H9 (cell line): ENCODE measurements around the gene NECTIN4. TPM values are rescaled to one million over a fixed set of nuclear protein-coding genes. Genes with fewer than 3 reads are reported as not detected.

Experiments used
- DNase-seq: peaks from one replicate; pipeline ENCODE4 v3.0.0-alpha.2; 2017
- H2AFZ ChIP-seq: one replicate; pipeline ENCODE4 v1.6.1; 2013; ENCODE audit warnings: mild to moderate bottlenecking, low read length, control low read depth, moderate library complexity
- H2AK5ac ChIP-seq: 2 replicates; pipeline ENCODE4 v1.6.1; 2013; ENCODE audit warnings: low read length, control low read depth, mixed read lengths; ENCODE audit not compliant: insufficient read length
- H2BK120ac ChIP-seq: one replicate; pipeline ENCODE4 v1.6.1; 2013; ENCODE audit warnings: low read depth, mild to moderate bottlenecking, low read length, control low read depth, inconsistent platforms; ENCODE audit not compliant: poor library complexity, severe bottlenecking
- H2BK12ac ChIP-seq: 2 replicates; pipeline ENCODE4 v1.6.1; 2013; ENCODE audit warnings: low read length, control low read depth, mixed read lengths, low read depth; ENCODE audit not compliant: insufficient read length
- H2BK15ac ChIP-seq: 2 replicates; pipeline ENCODE4 v1.6.1; 2013; ENCODE audit warnings: low read depth, low read length, control low read depth
- H2BK20ac ChIP-seq: one replicate; pipeline ENCODE4 v1.6.1; 2013; ENCODE audit warnings: low read depth, mild to moderate bottlenecking, low read length, control low read depth, inconsistent platforms; ENCODE audit not compliant: poor library complexity, severe bottlenecking
- H2BK5ac ChIP-seq: 2 replicates; pipeline ENCODE4 v1.6.1; 2013; ENCODE audit warnings: low read length, control low read depth, mixed read lengths; ENCODE audit not compliant: insufficient read length
- H3K14ac ChIP-seq: 2 replicates; pipeline ENCODE4 v1.6.1; 2013; ENCODE audit warnings: low read length, control low read depth; ENCODE audit not compliant: insufficient read depth
- H3K18ac ChIP-seq: 2 replicates; pipeline ENCODE4 v1.6.1; 2013; ENCODE audit warnings: low read depth, mild to moderate bottlenecking, mixed read lengths, low read length, control low read depth; ENCODE audit not compliant: insufficient read length
- H3K23ac ChIP-seq: 2 replicates; pipeline ENCODE4 v1.6.1; 2013; ENCODE audit warnings: low read length, control low read depth, mixed read lengths, low read depth; ENCODE audit not compliant: insufficient read length
- H3K23me2 ChIP-seq: 2 replicates; pipeline ENCODE4 v1.6.1; 2013; ENCODE audit warnings: low read depth, mild to moderate bottlenecking, mixed read lengths, low read length, control low read depth; ENCODE audit not compliant: insufficient read length, poor library complexity, severe bottlenecking
- H3K27ac ChIP-seq: 2 replicates; pipeline ENCODE4 v1.5.1; 2013; ENCODE audit warnings: low read length, control low read depth, mixed read lengths, low read depth; ENCODE audit not compliant: insufficient read length
- H3K27me3 ChIP-seq: 2 replicates; pipeline ENCODE4 v1.6.1; 2013; ENCODE audit warnings: low read length, control low read depth, inconsistent platforms; ENCODE audit not compliant: insufficient read depth
- H3K4ac ChIP-seq: 2 replicates; pipeline ENCODE4 v1.6.1; 2013; ENCODE audit warnings: low read depth, mild to moderate bottlenecking, control low read depth, inconsistent platforms, low read length, moderate library complexity
- H3K4me1 ChIP-seq: 2 replicates; pipeline ENCODE4 v1.6.1; 2013; ENCODE audit warnings: low read length, control low read depth, inconsistent platforms; ENCODE audit not compliant: insufficient read depth
- H3K4me2 ChIP-seq: 2 replicates; pipeline ENCODE4 v1.6.1; 2013; ENCODE audit warnings: low read length, control low read depth, mixed read lengths; ENCODE audit not compliant: insufficient read length, insufficient read depth
- H3K56ac ChIP-seq: 2 replicates; pipeline ENCODE4 v1.6.1; 2013; ENCODE audit warnings: low read depth, mild to moderate bottlenecking, mixed read lengths, low read length, control low read depth; ENCODE audit not compliant: insufficient read length
- H3K79me1 ChIP-seq: 2 replicates; pipeline ENCODE4 v1.6.1; 2013; ENCODE audit warnings: low read depth, mild to moderate bottlenecking, moderate library complexity, low read length, control low read depth, inconsistent platforms; ENCODE audit not compliant: insufficient read depth, poor library complexity, severe bottlenecking
- H3K79me2 ChIP-seq: 2 replicates; pipeline ENCODE4 v1.6.1; 2013; ENCODE audit warnings: low read length, control low read depth, inconsistent platforms; ENCODE audit not compliant: insufficient read depth
- H3K9ac ChIP-seq: 2 replicates; pipeline ENCODE4 v1.6.1; 2013; ENCODE audit warnings: low read length, control low read depth, mixed read lengths; ENCODE audit not compliant: insufficient read length; ENCODE audit errors: extremely low read depth
- H3K9me3 ChIP-seq: one replicate; pipeline ENCODE4 v1.6.1; 2013; ENCODE audit warnings: low read depth, low read length, inconsistent platforms; ENCODE audit not compliant: control insufficient read depth
- H3T11ph ChIP-seq: one replicate; pipeline ENCODE4 v1.6.1; 2013; ENCODE audit warnings: mild to moderate bottlenecking, low read length, control low read depth, inconsistent platforms
- H4K20me1 ChIP-seq: one replicate; pipeline ENCODE4 v1.6.1; 2013; ENCODE audit not compliant: control insufficient read depth, insufficient read length, insufficient read depth
- H4K5ac ChIP-seq: 2 replicates; pipeline ENCODE4 v1.6.1; 2013; ENCODE audit warnings: low read depth, mild to moderate bottlenecking, mixed read lengths, low read length, control low read depth; ENCODE audit not compliant: insufficient read length
- H4K8ac ChIP-seq: replicated peaks from 2 replicates; pipeline ENCODE4 v1.6.1; 2013; ENCODE audit warnings: low read length, control low read depth, mixed read lengths, low read depth; ENCODE audit not compliant: insufficient read length
- H4K91ac ChIP-seq: 2 replicates; pipeline ENCODE4 v1.6.1; 2013; ENCODE audit warnings: low read depth, mild to moderate bottlenecking, moderate library complexity, mixed read lengths, low read length, control low read depth; ENCODE audit not compliant: insufficient read length
- H3K27ac Mint-ChIP-seq, 3 experiments: 2 replicates in 2 of 3; 3 replicates in 1 of 3; pipeline ENCODE4 v1.8.0; 2020 to 2021; ENCODE audit warnings: mixed read lengths in 3 of 3, mild to moderate bottlenecking in 1 of 3, moderate library complexity in 1 of 3
- H3K27me3 Mint-ChIP-seq: 2 replicates; pipeline ENCODE4 v1.8.0; 2021; ENCODE audit warnings: low read depth, mild to moderate bottlenecking, moderate library complexity, mixed read lengths
- H3K36me3 Mint-ChIP-seq, 3 experiments: 2 replicates in 2 of 3; 3 replicates in 1 of 3; pipeline ENCODE4 v1.8.0; 2020 to 2021; ENCODE audit warnings: low read depth in 3 of 3, mixed read lengths in 3 of 3; ENCODE audit not compliant: insufficient read depth in 1 of 3
- H3K4me1 Mint-ChIP-seq, 2 experiments: 2 replicates each; pipeline ENCODE4 v1.8.0; 2020; ENCODE audit warnings: mixed read lengths in 2 of 2
- H3K4me3 Mint-ChIP-seq, 2 experiments: 2 replicates in 1 of 2; 3 replicates in 1 of 2; pipeline ENCODE4 v1.8.0; 2020 to 2021; ENCODE audit warnings: mild to moderate bottlenecking in 2 of 2, mixed read lengths in 2 of 2, moderate library complexity in 1 of 2
- H3K9me3 Mint-ChIP-seq, 2 experiments: 2 replicates in 1 of 2; 3 replicates in 1 of 2; pipeline ENCODE4 v1.8.0; 2020; ENCODE audit warnings: mild to moderate bottlenecking in 2 of 2, mixed read lengths in 2 of 2, moderate library complexity in 1 of 2
- CTCF ChIP-seq: fragments of 200-600 bp; sonication (generic); conservative IDR thresholded peaks from 3 replicates; pipeline ENCODE4 v1.8.0; 2021; ENCODE audit warnings: antibody characterized with exemption, mild to moderate bottlenecking
- WGBS: extraction: QIAGEN DNeasy Blood & Tissue Kit; methylation state at CpG from one replicate; pipeline ENCODE4 v1.1.7; 2013; ENCODE audit warnings: missing lambda C conversion rate, low lambda C conversion rate, mixed read lengths; ENCODE audit not compliant: insufficient read length; ENCODE audit errors: extremely low coverage; 5-methylcytosine and 5-hydroxymethylcytosine counted together
- total RNA-seq: library from RNA; stranded (reverse); gene quantifications from 2 replicates; pipeline ENCODE4 v1.2.1, GENCODE V29; 2021

The NECTIN4 gene
- total RNA-seq, 1 experiment from 2014 or later = 0.33 TPM

- no peak overlapping the region for H3K56ac ChIP-seq
- Mint-ChIP-seq H3K9me3 (no peaks in the 10 kb centered on the region), H3K27ac (no peak overlapping the region)
Observed at GRCh38 chr1:161088587-161089110, 709 bp downstream of the NECTIN4 start.

More at GRCh38 chr1:161088587-161089110, 709 bp downstream of the NECTIN4 start:
- H3K4me1 ChIP-seq = no peaks in the 10 kb centered on the region
- H4K5ac ChIP-seq = no peak overlapping the region
- no peak for DNase-seq
- Mint-ChIP-seq H3K27me3 (peaks cover 1% of the 10 kb centered on the region; the same call in 1 of the 2 replicates), H3K36me3 (no peaks in the 10 kb centered on the region), H3K4me3 (no peak overlapping the region), H3K4me1 (peaks cover 37 to 38% of the 10 kb centered on the region in 2 experiments)
- H3K23ac ChIP-seq = no peak overlapping the region
- no peak overlapping the region for H2BK15ac ChIP-seq
- no CpG with 5 or more reads among the region's 3 CpGs for WGBS
- no peak overlapping the region for H4K91ac ChIP-seq
- no peak overlapping the region for H2AK5ac ChIP-seq
- no peak overlapping the region for H2BK120ac ChIP-seq
- H3K9ac ChIP-seq = no peak overlapping the region
- no peaks in the 10 kb centered on the region for H3K79me1 ChIP-seq
- H2BK20ac ChIP-seq = no peak overlapping the region
- H3T11ph ChIP-seq = no peak overlapping the region
- no peak overlapping the region for H3K27ac ChIP-seq
- H2AFZ ChIP-seq = no peak overlapping the region
- H3K27me3 ChIP-seq = no peaks in the 10 kb centered on the region; the same call in 1 of the 2 replicates
- no peak overlapping the region for H4K8ac ChIP-seq
- no peak overlapping the region for H2BK12ac ChIP-seq
- H3K4me2 ChIP-seq = no peak overlapping the region
- no peak overlapping the region for H2BK5ac ChIP-seq
- H3K23me2 ChIP-seq = no peaks in the 10 kb centered on the region
- no peaks in the 10 kb centered on the region for H3K9me3 ChIP-seq
- no peak overlapping the region for H3K14ac ChIP-seq
- TF ChIP-seq CTCF = no peak
- H3K79me2 ChIP-seq = no peaks in the 10 kb centered on the region
- no peak overlapping the region for H3K4ac ChIP-seq
- no peak overlapping the region for H3K18ac ChIP-seq
- H4K20me1 ChIP-seq = no peaks in the 10 kb centered on the region
